Hepatocyte (in vitro differentiated cells): ENCODE data around the gene SLC35C1. TPM values are rescaled to one million over a fixed set of nuclear protein-coding genes. Genes with fewer than 3 reads are reported as not detected.

ENCODE experiments used
- DNase-seq: peaks from one replicate; pipeline ENCODE4 v3.0.0-alpha.2; 2016; ENCODE audit warnings: low spot score
- H2AFZ ChIP-seq: fragments of 200-600 bp; sonication (generic); 2 replicates; pipeline ENCODE4 v1.6.0; 2016; ENCODE audit warnings: antibody characterized with exemption, mild to moderate bottlenecking
- H3K27ac ChIP-seq: fragments of 200-600 bp; sonication (generic); 2 replicates; pipeline ENCODE4 v1.5.1; 2016; ENCODE audit warnings: mild to moderate bottlenecking
- H3K27me3 ChIP-seq: fragments of 200-600 bp; sonication (generic); 2 replicates; pipeline ENCODE4 v1.6.1; 2016
- H3K36me3 ChIP-seq: fragments of 200-600 bp; sonication (generic); replicated peaks from 2 replicates; pipeline ENCODE4 v1.5.1; 2016; ENCODE audit warnings: low read depth; ENCODE audit not compliant: insufficient read depth
- H3K4me1 ChIP-seq: fragments of 200-600 bp; sonication (generic); 2 replicates; pipeline ENCODE4 v1.5.1; 2016; ENCODE audit warnings: mild to moderate bottlenecking, moderate library complexity; ENCODE audit not compliant: insufficient read depth
- H3K4me2 ChIP-seq: fragments of 200-600 bp; sonication (generic); 2 replicates; pipeline ENCODE4 v1.6.0; 2016
- H3K4me3 ChIP-seq: fragments of 200-600 bp; sonication (generic); 2 replicates; pipeline ENCODE4 v1.5.1; 2016; ENCODE audit warnings: mild to moderate bottlenecking
- H3K79me2 ChIP-seq: fragments of 200-600 bp; sonication (generic); 2 replicates; pipeline ENCODE4 v1.6.0; 2017; ENCODE audit warnings: mild to moderate bottlenecking
- H3K9me2 ChIP-seq: fragments of 200-600 bp; sonication (generic); replicated peaks from 2 replicates; pipeline ENCODE4 v1.6.0; 2017; ENCODE audit warnings: mild to moderate bottlenecking; ENCODE audit not compliant: insufficient read depth
- H3K9me3 ChIP-seq: fragments of 200-600 bp; sonication (generic); 2 replicates; pipeline ENCODE4 v1.5.1; 2016; ENCODE audit warnings: low read depth, mild to moderate bottlenecking
- H4K20me1 ChIP-seq: fragments of 200-600 bp; sonication (generic); 2 replicates; pipeline ENCODE4 v1.6.0; 2016; ENCODE audit warnings: mild to moderate bottlenecking; ENCODE audit not compliant: insufficient read depth, poor library complexity, severe bottlenecking
- CTCF ChIP-seq: fragments of 200-600 bp; sonication (generic); IDR thresholded peaks from 2 replicates; pipeline ENCODE4 v1.5.1; 2016; ENCODE audit warnings: antibody characterized with exemption, mild to moderate bottlenecking; ENCODE audit not compliant: poor library complexity
- EZH2 ChIP-seq: fragments of 200-600 bp; sonication (generic); IDR thresholded peaks from 2 replicates; pipeline ENCODE4 v1.6.1; 2016; ENCODE audit warnings: antibody characterized with exemption, mild to moderate bottlenecking, borderline replicate concordance
- EZH2phosphoT487 ChIP-seq: fragments of 200-600 bp; sonication (generic); IDR thresholded peaks from one replicate; pipeline ENCODE4 v1.6.1; 2018; ENCODE audit warnings: antibody characterized with exemption, mild to moderate bottlenecking, low read depth, moderate library complexity; ENCODE audit not compliant: unreplicated experiment, severe bottlenecking
- WGBS: methylation state at CpG from one replicate; pipeline ENCODE4 v1.1.6; 2016; ENCODE audit warnings: low lambda C conversion rate; ENCODE audit errors: missing lambda C conversion rate; 5-methylcytosine and 5-hydroxymethylcytosine counted together
- polyA plus RNA-seq: library from polyadenylated mRNA; unstranded; fragments of >200 nt; fragmentation: Nextera tagmentation; extraction: Ambion mirVana; gene quantifications from 2 replicates; pipeline ENCODE4 v1.2.1, GENCODE V29; 2016
- total RNA-seq: library from RNA; depleted of rRNA; stranded (reverse); fragments of >200 nt; gene quantifications from 2 replicates; pipeline ENCODE4 v1.2.3, GENCODE V29; 2014

Gene SLC35C1
- total and polyA plus RNA-seq, 2 experiments from 2014 or later, result 12.7 to 22.1 TPM

DNA sequence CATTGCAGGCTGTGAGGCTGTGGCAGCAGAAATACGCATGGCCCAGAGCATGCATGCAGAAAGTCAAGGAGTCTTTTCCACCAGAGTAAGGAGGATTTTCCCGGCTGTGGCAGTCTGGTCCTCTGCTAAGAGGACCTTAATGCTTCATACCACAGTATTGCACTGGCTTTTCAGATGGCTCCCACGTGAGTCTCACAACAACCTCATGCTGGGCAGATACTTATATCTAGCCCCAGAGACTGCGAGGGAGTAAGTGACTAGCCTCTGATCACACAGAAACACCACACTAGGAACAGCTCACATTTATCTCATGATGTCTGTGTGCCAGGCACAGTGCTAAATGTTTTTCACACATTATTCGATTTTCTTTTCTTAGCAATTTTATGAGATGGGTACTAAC, 50.4 kb downstream of the SLC35C1 start:
- no peak for DNase-seq
- Histone ChIP-seq H3K36me3 (no peaks in the 10 kb centered on the region), H3K4me3 (no peak overlapping the region), H3K27ac (peak overlapping the region; percentile 26), H4K20me1 (peaks cover 57% of the 10 kb centered on the region), H3K4me2 (no peak overlapping the region), H3K79me2 (peaks cover 74% of the 10 kb centered on the region), H3K9me2 (no peaks in the 10 kb centered on the region), H3K27me3 (no peaks in the 10 kb centered on the region), H3K9me3 (no peaks in the 10 kb centered on the region), H2AFZ (no peak overlapping the region), H3K4me1 (peaks cover 22% of the 10 kb centered on the region)
- WGBS, result 76% methylated on average over 5 of the region's 5 CpGs
- TF ChIP-seq EZH2 (no peak), EZH2phosphoT487 (no peak), CTCF (no peak)

DNA sequence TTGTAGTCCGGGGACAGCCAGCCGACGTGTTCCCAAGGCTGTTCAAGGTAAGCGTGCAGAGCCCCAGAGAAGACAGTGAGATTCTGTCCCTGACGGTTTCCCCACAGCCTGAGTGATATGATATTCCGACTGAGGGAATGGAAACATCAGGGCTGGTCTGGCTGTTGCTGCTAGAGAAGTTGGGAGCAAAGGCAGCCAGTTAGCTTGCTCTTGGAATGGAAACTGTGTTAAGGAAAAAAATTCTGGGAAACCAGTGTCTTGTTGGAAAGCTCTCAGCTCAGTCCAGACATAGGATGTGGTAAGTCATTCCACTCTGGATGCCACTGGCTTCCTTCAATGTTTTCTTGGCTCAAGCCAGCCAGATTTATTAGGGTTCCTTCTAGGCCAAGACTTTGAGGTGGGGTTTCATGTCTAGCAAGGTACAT, 51.1 kb downstream of the SLC35C1 start:
- H3K27ac ChIP-seq, result peak overlapping the region; percentile 61
- H2AFZ ChIP-seq, result no peak overlapping the region
- H3K4me2 ChIP-seq, result no peak overlapping the region
- H3K9me3 ChIP-seq, result no peaks in the 10 kb centered on the region
- no peaks in the 10 kb centered on the region for H3K27me3 ChIP-seq
- H4K20me1 ChIP-seq, result peaks cover 50% of the 10 kb centered on the region
- H3K4me1 ChIP-seq, result peaks cover 21% of the 10 kb centered on the region
- H3K9me2 ChIP-seq, result no peaks in the 10 kb centered on the region
- no peaks in the 10 kb centered on the region for H3K36me3 ChIP-seq
- H3K79me2 ChIP-seq, result peaks cover 66% of the 10 kb centered on the region
- TF ChIP-seq EZH2phosphoT487, result no peak
- TF ChIP-seq EZH2, result no peak
- no peak for TF ChIP-seq CTCF
- no peak for DNase-seq
- no peak overlapping the region for H3K4me3 ChIP-seq
- 87% methylated on average over 6 of the region's 6 CpGs for WGBS

DNA sequence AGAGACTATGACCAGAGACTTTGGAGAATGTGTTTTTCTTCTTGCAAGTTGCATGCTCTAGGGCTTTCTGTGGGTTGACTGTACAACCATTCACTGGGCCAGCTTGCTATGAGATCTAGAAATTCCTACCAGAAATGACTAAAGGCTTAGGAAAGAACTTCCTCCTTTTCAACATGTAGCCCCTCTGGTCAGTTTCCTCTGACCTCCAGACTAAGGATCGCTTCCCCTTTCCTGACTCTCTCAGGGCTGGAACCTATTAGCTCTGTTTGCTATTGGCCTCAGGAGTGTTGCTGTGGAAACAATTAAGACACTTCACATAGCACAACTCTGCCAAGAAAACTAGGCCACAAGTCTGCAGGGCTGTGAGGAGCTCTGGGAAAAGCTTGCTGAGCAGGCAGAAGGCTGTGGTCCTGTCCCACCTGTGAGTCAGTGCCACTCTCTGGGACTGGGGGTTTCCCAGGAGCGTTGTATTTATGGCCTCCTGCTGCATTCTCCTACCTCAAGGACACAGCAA, 53.1 kb downstream of the SLC35C1 start:
- Histone ChIP-seq H3K4me1 (peaks cover 21% of the 10 kb centered on the region), H3K9me3 (no peaks in the 10 kb centered on the region), H2AFZ (no peak overlapping the region), H3K27me3 (no peaks in the 10 kb centered on the region), H3K36me3 (no peaks in the 10 kb centered on the region), H4K20me1 (peaks cover 32% of the 10 kb centered on the region), H3K4me2 (no peak overlapping the region), H3K9me2 (no peaks in the 10 kb centered on the region), H3K27ac (peak overlapping the region; percentile 79), H3K4me3 (no peak overlapping the region), H3K79me2 (peaks cover 47% of the 10 kb centered on the region)
- TF ChIP-seq EZH2, result no peak
- peak; percentile 58 for DNase-seq
- 65% methylated on average over 2 of the region's 2 CpGs for WGBS

- H3K79me2 ChIP-seq, result peaks cover 38% of the 10 kb centered on the region
- TF ChIP-seq CTCF (no peak), EZH2 (no peak), EZH2phosphoT487 (no peak)
- H3K27ac ChIP-seq, result peak overlapping the region; percentile 79
- H3K4me3 ChIP-seq, result no peak overlapping the region
- peaks cover 4% of the 10 kb centered on the region for H3K36me3 ChIP-seq
- WGBS, result 96% methylated on average over 5 of the region's 5 CpGs
- no peaks in the 10 kb centered on the region for H3K9me3 ChIP-seq
- no peaks in the 10 kb centered on the region for H3K27me3 ChIP-seq
- H3K4me2 ChIP-seq, result peak overlapping the region; percentile 55
- peaks cover 21% of the 10 kb centered on the region for H3K4me1 ChIP-seq
- no peak for DNase-seq
- no peak overlapping the region for H2AFZ ChIP-seq
- H3K9me2 ChIP-seq, result no peaks in the 10 kb centered on the region
- H4K20me1 ChIP-seq, result peaks cover 23% of the 10 kb centered on the region
These were observed 53.9 kb downstream of the SLC35C1 start for GRCh38 chr11:45858751-45859398.
